ENCODE measurements around the gene C3orf33. TPM values are rescaled to one million over a fixed set of nuclear protein-coding genes. Genes with fewer than 3 reads are reported as not detected.

The C3orf33 gene
- total RNA-seq, 1 experiment from 2014 or later = 2.9 TPM

GRCh38 chr3:155744010-155744625, 62.0 kb downstream of the C3orf33 start:
- Mint-ChIP-seq H3K27me3 (ENCODE audit: low read depth) (no peaks in the 10 kb centered on the region), H3K4me3 (peak overlapping the region; percentile 98 to 99), H3K4me1 (peaks cover 52 to 63% of the 10 kb centered on the region in 2 experiments), H3K27ac (peak overlapping the region; percentile 96 to 99 (median 97); a peak in 6 of 7 replicates), H3K36me3 (ENCODE audit: insufficient read depth in 1 of 3, low read depth in 3 of 3) (0 out of 7 replicates have a peak, but pooled peaks cover 0 to 1% (median 0%) of the 10 kb centered on the region in 3 experiments), H3K9me3 (no peaks in the 10 kb centered on the region; a peak in 1 of 5 replicates)
- H3T11ph ChIP-seq (ENCODE audit: low read length) = no peak overlapping the region
- no peak overlapping the region for H3K23ac ChIP-seq (ENCODE audit: insufficient read length, low read depth, low read length)
- no peak overlapping the region for H3K56ac ChIP-seq (ENCODE audit: insufficient read length, low read depth, low read length)
- H4K5ac ChIP-seq (ENCODE audit: insufficient read length, low read depth, low read length) = no peak overlapping the region
- no peaks in the 10 kb centered on the region for H3K9me3 ChIP-seq (ENCODE audit: control insufficient read depth, low read depth, low read length)
- H3K18ac ChIP-seq (ENCODE audit: insufficient read length, low read depth, low read length) = no peak overlapping the region
- no peaks in the 10 kb centered on the region for H4K20me1 ChIP-seq (ENCODE audit: control insufficient read depth, insufficient read depth, insufficient read length)
- H2BK12ac ChIP-seq (ENCODE audit: insufficient read length, low read depth, low read length) = no peak overlapping the region
- H2BK5ac ChIP-seq (ENCODE audit: insufficient read length, low read length) = no peak overlapping the region
- H2AK5ac ChIP-seq (ENCODE audit: insufficient read length, low read length) = no peak overlapping the region
- H3K27me3 ChIP-seq (ENCODE audit: insufficient read depth, low read length) = no peaks in the 10 kb centered on the region
- H3K79me2 ChIP-seq (ENCODE audit: insufficient read depth, low read length) = no peaks in the 10 kb centered on the region
- peaks cover 6% of the 10 kb centered on the region; the same call in 1 of the 2 replicates for H3K4me1 ChIP-seq (ENCODE audit: insufficient read depth, low read length)
- H3K79me1 ChIP-seq (ENCODE audit: insufficient read depth, low read depth, low read length, poor library complexity, severe bottlenecking) = no peaks in the 10 kb centered on the region
- H3K23me2 ChIP-seq (ENCODE audit: insufficient read length, low read depth, low read length, poor library complexity, severe bottlenecking) = peaks cover 13% of the 10 kb centered on the region
- H3K4me2 ChIP-seq (ENCODE audit: insufficient read depth, insufficient read length, low read length) = peak overlapping the region; percentile 86
- H2AFZ ChIP-seq (ENCODE audit: low read length) = no peak overlapping the region
- H2BK15ac ChIP-seq (ENCODE audit: low read depth, low read length) = no peak overlapping the region
- no peak overlapping the region for H4K8ac ChIP-seq (replicated peaks; ENCODE audit: insufficient read length, low read depth, low read length)
- H3K4ac ChIP-seq (ENCODE audit: low read depth, low read length) = no peak overlapping the region
- H3K9ac ChIP-seq (ENCODE audit: extremely low read depth, insufficient read length, low read length) = peak overlapping the region; percentile 77
- H3K14ac ChIP-seq (ENCODE audit: insufficient read depth, low read length) = peak overlapping the region; percentile 70
- H3K27ac ChIP-seq (ENCODE audit: insufficient read length, low read depth, low read length) = no peak overlapping the region
- no peak overlapping the region for H2BK120ac ChIP-seq (ENCODE audit: low read depth, low read length, poor library complexity, severe bottlenecking)
- no peak overlapping the region for H2BK20ac ChIP-seq (ENCODE audit: low read depth, low read length, poor library complexity, severe bottlenecking)
- DNase-seq = peak; percentile 79
- H4K91ac ChIP-seq (ENCODE audit: insufficient read length, low read depth, low read length) = no peak overlapping the region
- TF ChIP-seq CTCF (conservative IDR thresholded peaks at IDR 0.05) = no peak
- no CpG with 5 or more reads among the region's 48 CpGs for WGBS (ENCODE audit: extremely low coverage, insufficient read length, low lambda C conversion rate)
